GM21723 (cell line): Measurements from ENCODE around the gene RAI2.

ENCODE experiments used
- ATAC-seq: cut with Tn5 transposase; IDR thresholded peaks from one replicate; pipeline ENCODE4 v1.9.1; 2021; ENCODE audit warnings: mild to moderate bottlenecking, moderate library complexity; ENCODE audit not compliant: unreplicated experiment

The RAI2 gene

DNA sequence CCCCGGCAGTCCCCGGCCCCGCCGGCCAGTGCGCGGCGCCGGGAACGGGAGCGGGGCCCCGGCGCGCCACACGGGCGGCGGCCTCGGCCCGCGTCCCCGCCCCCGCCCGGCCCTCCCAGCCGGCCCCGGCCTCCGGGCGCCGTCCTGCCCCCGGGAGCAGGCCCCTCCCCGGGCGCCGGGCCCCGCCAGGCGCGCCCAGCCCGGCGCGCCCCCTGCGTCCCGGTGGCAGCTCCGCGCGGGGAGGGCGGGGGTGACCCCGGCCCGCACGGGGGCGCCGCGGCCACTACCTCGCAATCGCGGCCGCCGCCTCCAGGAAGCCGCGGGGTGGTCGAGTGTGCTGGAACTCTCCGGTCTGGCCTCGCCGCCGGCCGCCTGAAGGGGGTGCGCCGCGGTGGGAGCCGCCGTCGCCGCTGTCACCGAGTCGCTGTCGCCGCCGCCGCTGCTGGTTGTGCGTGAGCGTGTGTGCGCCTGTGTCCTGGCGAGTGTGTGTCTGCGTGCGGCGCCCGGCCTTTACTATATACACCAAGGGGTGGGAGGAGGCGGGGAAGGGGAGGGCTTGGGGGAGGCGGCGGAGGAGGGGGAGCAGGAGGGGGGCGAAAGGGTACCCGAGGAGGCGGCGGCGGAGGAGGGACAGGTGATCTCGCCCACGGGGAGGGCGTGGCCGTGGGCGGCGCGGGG, at the start of gene RAI2:
TSS of gene RAI2 (minus strand) at position 488 of the 678 bp plus-strand sequence. CDS start 59,288 bp downstream, outside the sequence.
- no peak for ATAC-seq

DNA sequence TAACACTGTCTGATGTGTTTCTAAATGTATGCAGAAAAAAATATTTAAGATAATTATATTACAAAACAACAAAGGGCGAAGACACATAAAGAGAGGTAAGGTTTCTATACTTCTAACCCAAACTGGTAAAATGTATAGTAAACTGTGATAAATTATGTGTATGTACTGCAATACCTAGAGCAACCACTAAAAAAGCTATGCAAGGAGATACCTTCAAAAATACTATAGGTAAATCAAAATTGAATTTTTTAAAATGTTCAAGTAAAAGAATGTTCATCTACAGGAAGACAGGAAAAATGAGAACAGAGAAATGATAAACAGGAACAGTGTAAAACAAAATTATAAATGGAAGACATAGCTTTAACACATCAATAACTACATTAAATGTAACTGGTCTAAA, 27.3 kb upstream of the RAI2 start:
- no peak for ATAC-seq

DNA sequence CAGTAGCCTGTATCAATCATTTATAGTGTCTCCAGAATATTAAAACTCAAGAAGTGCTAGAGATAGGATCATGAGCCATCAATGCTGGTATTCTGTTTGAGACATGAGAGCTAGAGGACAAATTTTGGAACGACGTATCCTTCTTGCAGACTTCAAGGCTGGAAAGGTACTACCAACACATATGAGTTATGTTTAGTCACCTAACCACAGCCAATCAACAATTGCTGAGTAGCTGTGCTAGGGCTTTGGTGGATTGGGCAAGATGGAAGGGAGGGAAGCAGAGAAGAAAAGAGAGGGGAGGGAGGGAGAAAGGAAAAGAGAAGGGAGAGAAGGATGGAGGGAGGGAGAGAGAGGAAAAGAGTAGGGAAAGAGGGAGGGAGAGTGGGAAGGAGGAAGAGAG, 21.6 kb upstream of the RAI2 start:
- ATAC-seq = no peak

DNA sequence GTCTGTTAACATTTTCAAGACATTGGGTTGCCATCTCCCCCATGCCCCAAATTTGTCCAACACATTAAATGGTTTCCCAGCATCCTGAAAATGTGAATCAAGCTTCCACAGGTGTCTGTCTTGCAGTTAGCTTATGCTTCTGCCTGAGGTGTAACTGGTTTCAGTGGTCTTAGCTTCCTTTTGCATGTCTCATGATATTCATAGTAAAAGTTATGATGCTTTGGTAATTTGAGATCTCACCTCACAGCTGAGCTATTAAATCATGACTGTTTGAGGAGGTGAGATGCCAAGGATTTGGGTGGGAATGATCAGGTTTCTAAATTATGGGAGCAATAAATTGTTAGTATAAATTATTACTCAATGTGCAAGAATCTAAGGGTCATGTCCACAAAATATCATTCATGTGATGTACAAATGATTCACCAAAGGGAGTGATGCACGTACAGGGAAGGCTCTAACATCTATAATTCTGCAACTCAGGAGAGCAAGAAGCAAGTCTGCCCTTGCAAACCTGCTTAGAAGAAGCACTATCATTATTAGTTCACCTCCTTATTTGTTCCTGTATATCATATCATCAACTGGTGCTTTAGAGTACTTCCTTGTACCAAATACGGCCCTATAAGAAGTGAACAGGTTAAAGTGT, 17.1 kb upstream of the RAI2 start:
- no peak for ATAC-seq

DNA sequence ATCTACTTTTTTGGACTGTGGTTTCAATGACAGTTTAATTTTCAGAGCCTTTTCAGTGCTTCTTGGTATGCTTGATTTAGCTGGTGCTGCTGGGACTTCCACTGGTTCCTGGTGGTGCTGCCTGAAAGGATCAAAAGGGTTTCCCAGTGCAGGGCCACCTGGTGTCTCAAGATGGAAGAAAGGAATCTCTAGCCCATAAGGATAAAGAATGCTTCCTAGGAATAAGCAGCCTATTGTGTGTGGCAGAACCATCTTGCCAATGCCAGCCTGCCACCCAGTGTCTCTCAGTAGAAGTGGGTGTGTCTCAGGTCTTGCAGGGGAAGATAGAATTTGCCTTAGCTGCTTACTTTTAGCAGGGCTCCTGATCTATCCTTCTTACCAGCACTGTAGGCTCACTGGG, 15.0 kb upstream of the RAI2 start:
- no peak for ATAC-seq

DNA sequence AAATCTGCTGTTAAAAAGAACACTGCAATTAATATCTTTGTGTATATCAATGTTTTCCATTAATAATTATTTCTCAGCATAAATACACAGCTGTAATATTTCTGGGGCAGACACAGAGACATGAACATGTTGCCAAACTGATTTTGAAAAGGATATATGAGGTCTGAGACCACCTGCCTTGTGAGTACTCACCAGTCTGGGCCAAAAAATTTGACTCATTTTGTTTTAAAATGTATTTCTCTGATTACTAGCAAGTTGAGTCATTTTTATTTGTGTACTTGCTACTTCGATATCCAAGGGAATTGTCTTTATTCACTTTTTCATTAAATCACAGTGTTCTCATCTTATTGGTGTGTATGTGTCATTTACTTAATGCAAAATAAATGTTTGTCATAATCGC, 8.5 kb upstream of the RAI2 start:
- no peak for ATAC-seq

DNA sequence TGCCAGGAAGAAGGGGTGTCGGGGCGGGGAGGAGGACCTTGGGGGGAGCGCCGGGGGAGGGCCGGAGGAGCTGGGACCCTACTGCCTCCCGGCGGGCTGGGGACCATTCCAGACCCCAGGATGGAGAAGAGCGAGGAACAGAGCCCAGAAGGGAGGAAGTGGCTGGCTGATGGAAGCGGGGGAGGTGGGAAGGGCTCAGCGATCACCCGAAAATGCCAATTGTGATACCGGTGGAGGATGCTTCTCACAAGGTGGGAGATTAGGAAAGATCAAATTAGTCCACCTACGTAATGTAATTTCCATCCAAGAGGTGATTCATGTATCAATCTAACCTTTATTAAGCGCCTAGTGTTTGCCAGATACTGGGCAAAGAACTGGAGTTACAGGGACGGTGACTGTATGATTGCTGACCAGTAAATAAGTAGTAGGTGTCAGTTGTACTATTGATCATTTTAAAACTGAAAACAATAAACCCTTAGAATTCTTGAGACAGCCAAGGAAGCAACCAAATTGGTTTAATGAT, 452 bp upstream of the RAI2 start:
- ATAC-seq = no peak

DNA sequence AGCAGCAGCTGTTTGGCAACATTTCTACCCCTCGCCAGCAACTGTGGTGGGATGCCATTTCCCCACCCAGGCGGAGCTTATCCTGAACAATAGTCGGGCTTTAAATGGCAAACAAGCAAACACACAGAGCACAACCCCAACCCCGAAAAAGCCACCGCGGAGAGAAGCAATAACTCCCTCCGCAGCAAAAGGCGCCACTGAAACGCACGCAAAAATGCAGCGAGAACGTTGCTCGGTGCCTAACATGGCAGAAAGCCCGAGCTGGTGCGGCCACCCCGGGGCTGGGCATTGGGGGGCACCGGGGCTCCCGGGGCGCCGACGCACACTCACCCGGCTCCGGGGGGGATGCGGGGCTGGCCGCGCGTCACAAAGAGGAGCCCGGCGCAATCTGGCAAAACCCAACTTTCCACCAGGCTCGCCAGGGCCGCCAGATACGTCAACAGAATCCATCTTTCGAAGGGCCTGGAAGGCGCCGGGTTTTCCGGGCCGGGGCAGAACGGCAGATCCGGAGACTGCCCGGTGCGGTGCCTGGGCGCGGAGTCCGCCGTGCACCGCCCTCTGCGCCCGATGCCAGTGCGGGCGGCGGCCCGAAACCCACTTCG, 818 bp downstream of the RAI2 start:
- no peak for ATAC-seq

DNA sequence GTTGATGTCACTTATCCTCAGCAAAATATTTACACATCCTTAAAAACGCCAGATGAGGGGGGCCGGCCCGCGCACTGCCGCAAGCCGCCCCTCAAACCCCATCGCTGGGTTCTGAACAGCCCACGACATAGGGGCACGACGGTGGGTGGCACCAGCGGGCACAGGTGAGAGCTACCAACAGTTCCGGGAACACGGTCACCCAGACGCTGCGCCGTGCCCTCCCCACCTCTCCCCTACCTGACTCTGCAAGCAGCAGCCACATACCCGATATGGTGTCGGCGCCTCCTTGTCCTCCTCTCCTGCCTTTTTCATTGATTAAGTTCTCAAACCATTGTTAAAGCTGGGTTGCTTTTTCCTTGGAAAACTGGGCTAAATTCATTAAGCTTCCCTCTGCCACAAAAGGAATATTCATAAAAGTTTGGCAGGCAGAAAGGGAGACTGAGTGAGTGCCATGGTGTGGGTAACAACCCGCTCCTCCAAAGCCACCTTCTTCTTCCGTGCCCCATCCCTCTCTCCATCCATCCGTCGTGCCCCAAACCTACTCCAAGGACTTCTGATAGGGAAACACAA, 1.4 kb downstream of the RAI2 start:
- ATAC-seq = no peak

DNA sequence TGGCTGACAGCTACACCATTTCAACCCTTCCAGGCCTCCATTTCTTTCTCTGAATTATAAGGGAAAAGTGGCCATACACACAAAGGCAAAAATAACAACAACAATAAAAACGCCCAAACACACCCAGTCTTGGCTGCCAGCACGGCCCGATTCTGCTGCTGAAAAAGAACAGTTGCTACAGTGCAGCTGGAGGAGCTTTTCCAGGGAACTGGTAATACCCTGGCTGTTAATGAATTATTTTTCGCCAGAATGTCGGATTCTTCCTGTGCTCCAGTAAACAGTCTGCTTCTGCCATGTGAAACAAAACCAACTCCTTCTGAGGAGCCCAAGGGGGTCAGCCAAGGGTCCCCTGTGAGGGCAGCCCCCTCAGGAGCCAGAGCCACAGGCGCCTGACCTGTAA, 6.6 kb downstream of the RAI2 start:
- no peak for ATAC-seq

DNA sequence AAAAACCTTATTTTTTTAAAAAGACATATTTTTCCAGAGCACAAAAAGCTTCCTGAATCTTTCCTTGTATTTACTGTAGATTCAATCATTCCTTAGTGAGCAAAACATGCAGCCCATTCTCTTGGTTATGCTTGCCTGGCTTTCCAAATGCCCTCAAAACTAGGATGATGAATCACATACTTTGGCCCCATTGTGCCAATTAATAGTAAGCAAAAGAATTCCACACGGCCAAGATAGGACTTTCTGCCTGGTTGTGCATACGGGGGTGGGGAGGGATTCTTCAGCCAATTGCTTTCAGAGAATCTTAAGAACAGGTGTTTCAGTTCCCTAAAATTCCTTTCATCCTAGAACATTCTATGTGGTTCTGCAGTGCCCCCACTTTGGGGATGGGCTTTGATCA, 7.0 kb downstream of the RAI2 start:
- ATAC-seq = no peak

DNA sequence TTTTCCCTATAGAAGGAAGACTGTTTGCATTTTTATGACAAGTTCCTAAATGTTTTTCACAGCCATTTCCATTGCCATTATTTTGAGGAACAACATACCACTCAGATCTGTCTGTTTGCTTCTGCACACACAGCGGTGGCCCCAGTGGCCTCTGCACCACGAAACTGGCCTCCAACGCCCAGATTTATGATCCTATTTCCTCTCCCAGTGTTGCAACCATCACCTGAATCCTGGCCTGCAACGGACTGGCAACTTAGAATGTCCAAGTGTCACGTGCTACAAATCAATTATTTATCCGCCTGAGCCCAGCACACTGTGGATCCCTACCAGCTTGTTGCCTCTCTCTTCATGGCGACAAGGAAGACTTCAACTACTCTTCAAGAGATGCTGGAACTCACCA, 9.2 kb downstream of the RAI2 start:
- ATAC-seq = no peak

DNA sequence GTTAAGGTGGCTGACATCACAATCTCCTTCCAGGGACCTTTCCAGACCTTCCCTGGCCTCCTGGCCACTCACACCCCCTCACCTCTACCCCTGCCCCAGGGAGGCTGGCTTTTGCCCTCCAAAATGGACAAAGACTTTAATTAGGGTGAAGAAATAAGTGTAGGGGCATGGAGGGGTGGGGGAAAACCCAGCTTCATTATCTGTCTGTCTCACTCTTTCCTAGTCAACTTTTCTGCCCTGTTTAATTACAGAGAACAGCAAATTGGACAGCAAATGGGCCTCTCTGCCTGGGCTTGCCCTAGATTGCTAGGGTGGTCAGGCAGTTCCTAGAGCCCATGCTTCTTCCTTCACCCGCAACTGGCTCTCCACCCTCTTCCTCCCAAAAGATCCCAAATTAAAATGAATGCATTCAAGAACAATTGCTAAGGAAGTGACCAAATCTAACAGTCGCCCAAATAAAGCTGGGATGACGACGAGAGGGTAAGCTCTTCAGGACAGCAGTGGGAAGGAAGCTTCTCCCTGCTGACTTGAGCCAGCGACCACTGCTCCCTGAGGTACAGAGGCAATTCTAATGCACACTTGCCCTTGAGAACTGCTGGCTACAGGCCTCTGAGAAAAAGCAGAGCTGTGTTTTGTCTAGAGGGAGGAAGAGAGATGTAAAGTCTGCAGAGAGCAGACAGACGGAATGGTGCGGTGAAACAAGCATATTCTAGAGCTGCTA, 12.4 kb downstream of the RAI2 start:
- no peak for ATAC-seq

DNA sequence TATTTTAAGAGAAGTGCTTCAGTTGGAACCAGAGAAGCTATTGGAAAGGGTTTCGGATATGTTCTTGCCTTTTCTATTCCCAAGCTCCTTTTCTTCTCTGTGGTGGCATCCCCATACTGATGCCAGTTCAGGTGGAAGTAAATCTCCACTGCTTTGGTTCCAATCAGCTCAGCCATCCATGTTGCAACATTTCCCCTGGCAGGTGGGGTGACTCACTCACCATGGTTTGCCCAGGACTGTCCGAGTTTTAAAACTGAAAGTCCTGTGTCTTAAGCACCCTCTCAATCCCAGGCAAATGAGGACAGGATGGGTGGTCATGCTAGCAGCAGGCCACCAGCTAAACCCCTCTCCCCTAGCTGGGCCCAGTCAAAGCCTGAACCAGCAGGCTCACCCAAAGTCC, 15.1 kb downstream of the RAI2 start:
- ATAC-seq = no peak

DNA sequence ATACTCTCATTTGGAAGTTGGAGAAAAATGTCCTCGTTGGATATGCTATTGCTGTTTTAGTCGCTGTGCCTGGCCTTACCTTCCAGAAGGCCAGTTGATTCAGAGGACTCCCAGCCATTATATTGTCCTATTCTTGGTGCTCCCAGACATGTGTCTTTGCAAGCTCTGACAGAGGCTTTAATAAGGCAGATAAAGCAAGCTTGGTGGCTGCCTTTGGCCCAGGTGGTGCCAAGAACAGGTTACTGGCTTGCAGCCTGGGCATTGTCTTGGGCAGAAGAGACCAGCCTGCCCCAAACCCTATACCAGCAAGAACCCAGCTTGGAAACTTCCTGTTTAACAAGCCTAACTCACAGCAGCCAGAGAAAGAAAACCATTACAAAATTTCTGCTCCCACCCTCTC, 16.9 kb downstream of the RAI2 start:
- ATAC-seq = no peak

DNA sequence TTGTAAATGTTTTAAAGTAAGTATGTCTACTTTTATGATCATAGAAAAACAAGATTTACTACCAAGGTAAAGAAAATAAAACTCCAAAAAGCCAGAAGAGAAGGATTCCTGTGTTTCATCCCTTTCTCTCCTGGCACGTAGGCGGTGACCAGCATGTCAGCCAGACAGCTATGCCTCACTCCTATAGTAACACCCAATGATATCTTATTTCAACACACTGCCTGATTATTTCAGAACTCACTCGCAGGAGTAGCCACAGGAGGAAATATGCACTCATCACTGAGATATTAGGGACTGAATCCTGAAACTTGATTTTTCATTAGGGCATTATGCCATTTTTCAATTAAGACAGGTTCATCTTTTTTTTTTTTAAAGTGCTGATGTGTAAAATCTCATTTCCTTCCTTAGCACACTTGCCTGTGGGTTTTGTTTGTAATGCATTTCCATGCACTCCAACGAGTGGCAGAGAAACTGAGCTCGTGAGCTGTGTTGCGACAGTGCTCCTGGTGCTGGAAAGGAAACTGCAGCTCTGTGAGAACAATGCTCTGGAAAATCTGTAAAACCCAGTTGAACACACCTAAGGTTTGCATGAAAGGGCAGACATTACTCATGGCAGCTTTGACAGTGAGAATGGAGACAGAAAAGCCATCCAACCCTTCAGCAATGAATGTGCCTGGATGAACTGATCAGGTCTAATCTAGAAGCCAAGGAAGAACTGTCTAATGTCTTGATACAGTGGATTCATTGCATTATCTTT, 18.2 kb downstream of the RAI2 start:
- ATAC-seq = no peak

DNA sequence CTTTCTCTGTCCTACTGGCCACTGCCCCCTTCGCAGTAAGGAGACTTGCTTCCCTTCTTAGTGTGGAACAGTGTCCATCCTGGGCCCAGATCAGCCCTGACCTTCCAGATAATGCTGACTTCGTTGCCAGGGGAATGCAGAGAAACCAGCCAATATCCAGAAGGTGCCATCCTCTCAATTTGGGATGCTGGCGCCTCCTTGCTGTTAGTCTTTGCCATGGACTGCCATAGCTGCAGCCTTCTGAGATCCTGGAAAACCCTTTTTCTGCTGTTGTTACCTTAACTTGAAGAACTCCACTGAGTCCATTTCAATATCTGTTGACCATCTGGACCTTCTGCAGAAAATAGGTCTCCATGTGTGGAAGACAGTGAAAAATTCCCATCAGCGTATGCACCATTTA, 21.8 kb downstream of the RAI2 start:
- ATAC-seq = no peak

DNA sequence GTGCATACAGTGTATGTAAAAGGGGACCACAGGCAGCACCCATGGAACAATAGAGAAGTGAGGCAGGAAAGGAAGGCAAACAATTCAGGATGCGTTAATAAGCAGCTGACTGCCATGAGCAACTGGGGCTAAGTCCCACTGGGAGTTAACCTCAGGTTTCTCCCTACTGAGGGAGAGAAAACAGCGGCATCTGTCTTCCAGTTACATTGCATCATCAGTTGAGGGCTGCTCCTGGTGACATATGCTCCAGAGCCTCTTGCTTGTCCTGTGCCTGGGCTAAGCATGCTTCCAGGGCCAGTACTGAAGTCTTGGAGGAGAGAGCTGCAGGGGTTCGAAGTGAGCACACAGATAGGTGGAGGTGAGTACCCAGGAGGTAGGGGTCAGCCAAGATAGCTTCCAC, 24.3 kb downstream of the RAI2 start:
- ATAC-seq = no peak

DNA sequence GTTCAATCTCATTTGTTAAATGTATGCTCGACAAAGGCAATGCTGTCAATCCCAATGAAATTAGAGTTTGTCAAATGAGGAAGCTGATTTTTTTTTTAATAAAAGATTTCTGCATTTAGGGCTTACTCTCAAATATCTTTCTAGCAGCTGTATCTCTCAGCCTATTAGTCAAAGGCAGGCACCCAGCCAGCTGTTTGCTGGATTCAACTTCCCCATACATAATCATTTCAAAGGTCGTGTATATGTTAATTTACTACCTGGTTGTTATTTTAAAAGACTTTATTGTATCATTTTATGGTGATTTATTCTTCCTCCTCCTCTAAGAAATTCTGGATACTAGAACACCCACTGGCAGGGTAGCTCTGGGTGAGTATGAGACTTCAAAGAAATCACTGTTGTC, 27.1 kb downstream of the RAI2 start:
- no peak for ATAC-seq

DNA sequence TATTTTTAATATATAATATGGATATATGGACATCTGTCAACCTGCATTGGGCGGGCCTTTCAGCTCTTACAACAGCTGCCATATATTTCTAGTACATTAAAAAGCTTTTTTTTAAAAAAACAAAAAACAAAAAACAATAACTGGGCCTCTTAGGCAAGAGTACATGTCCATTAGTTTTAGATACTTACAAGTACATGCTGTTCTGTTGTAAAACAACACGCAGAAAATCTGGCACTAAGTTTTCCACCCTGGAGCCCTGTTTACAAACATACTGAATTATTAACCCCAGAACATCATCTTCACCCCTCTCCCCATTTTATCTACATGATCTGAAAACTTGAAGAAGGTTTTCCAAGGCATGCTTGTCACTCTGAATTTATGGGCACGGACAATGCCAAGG, 29.8 kb downstream of the RAI2 start:
- ATAC-seq = no peak

DNA sequence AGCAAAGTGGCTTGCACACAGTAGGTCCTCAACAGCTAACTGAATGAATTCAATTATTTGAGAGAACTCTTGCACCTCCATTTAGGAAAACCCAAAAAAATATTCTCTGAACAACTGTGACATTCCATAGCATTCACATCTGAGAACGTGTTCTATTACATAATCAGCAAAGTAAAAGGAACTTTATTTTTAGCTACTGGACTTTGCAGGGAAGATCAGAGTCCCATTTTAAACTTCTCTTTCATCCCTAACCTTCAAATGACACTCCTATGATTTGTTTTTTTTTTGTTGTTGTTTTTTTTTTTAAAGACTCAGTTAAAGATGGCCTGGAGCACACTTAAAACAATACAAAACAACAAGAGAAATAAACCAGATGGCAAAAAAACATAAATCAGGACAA, 30.9 kb downstream of the RAI2 start:
- no peak for ATAC-seq
